ENCODE results near the gene DOCK7. TPM values are rescaled to one million over a fixed set of nuclear protein-coding genes. Genes with fewer than 3 reads are reported as not detected.

Gene DOCK7
- total RNA-seq, 1 donor from 2014 or later = 34.7 TPM

DNA sequence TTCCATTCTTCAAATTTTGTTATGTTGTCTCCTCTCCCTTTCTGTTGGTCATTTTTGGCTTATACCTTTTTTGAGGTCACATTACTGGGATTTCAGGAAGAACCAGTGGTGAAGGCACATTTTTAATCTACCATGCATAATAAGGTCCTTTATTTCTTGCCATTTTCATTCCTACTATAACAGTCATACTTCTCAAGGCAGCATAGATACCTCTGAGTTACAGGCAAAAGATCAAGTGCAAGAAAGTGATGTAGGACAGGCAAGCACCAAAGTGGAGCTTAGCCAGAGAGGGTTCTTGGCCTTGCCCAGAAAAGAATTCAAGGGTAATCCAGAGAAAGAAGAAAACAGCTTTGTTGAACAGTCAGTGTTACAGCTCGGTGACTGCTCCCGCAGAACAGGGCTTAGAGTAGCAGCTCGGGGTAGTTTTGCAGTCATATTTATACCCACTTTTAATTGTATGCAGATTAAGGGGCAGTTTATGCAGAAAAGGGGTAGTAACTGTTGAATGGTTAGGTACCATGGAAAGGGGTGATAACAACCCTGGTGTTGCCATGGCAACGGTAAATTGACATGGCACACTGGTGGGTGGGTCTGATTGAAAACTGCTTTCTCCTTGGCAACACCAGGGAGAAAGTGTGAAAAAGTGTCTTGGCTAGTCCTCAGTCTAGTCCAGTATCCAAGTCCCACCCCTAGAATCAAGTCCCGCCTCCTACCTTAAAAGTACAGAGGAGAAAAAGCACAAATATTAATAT lies 39.6 kb upstream of the DOCK7 start:
- ATAC-seq = no peak

DNA sequence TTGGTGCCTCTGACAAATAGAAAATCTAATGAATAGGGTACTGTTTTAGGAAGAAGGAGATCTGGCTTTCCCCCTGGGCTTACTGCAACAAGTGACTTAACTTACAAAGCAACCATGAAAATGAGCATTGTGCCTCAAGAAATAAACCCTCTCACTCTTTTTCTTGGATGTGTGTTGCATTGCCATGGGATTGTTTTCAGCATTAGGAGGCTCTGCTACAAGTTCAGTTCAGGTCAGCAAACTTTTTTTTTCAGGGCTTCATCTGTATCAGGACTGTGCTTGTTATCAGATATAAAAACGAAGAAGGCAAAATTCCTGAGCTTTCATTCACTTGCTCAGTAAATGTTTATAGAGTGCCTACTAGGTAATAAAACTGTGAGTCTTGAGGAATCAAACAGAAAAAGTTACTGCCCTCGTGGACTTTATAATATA lies 37.8 kb upstream of the DOCK7 start:
- Histone ChIP-seq H3K27me3 (no peaks in the 10 kb centered on the region), H3K36me3 (no peaks in the 10 kb centered on the region), H3K4me3 (no peak overlapping the region), H3K9me3 (no peaks in the 10 kb centered on the region), H3K4me1 (peaks cover 12% of the 10 kb centered on the region), H3K27ac (no peak overlapping the region)
- intact Hi-C loops (cut with DNase I) = no loop called here
- TF ChIP-seq, protein P1, sequence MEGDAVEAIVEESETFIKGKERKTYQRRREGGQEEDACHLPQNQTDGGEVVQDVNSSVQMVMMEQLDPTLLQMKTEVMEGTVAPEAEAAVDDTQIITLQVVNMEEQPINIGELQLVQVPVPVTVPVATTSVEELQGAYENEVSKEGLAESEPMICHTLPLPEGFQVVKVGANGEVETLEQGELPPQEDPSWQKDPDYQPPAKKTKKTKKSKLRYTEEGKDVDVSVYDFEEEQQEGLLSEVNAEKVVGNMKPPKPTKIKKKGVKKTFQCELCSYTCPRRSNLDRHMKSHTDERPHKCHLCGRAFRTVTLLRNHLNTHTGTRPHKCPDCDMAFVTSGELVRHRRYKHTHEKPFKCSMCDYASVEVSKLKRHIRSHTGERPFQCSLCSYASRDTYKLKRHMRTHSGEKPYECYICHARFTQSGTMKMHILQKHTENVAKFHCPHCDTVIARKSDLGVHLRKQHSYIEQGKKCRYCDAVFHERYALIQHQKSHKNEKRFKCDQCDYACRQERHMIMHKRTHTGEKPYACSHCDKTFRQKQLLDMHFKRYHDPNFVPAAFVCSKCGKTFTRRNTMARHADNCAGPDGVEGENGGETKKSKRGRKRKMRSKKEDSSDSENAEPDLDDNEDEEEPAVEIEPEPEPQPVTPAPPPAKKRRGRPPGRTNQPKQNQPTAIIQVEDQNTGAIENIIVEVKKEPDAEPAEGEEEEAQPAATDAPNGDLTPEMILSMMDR (IDR thresholded peaks at IDR 0.05) = no peak
- ATAC-seq (no peak), DNase-seq (no peak)

More for the DNA sequence above, 39.6 kb upstream of the DOCK7 start:
- H3K4me1 ChIP-seq = peaks cover 12% of the 10 kb centered on the region
- no peaks in the 10 kb centered on the region for H3K36me3 ChIP-seq
- H3K27ac ChIP-seq = no peak overlapping the region
- DNase-seq = no peak
- TF ChIP-seq, protein P1 (IDR thresholded peaks at IDR 0.05) = no peak
- no peaks in the 10 kb centered on the region for H3K27me3 ChIP-seq
- no peak overlapping the region for H3K4me3 ChIP-seq
- intact Hi-C loops (cut with DNase I) = no loop called here
- no peaks in the 10 kb centered on the region for H3K9me3 ChIP-seq

DNA sequence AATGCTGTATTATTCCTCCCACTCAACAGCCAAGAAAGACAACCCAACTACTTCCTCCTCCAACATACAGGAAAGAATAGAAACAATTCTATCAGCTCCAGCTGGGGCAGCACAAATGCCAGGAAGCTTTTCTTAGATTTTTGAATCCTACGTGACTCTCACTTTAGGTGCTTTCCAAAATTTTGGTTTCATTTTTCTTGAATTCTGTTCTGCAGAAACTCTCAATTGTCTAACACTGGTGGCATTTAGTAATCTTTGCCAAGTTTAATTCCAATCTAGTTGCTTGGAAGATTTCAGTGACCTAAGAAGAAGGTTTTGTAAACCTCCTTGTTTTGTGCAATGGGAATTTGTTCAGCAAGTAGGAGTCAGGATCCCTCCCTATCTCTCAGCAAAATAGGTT lies 37.1 kb upstream of the DOCK7 start:
- Histone ChIP-seq H3K36me3 (no peaks in the 10 kb centered on the region), H3K27me3 (no peaks in the 10 kb centered on the region), H3K4me3 (peak overlapping the region; percentile 10), H3K9me3 (no peaks in the 10 kb centered on the region), H3K27ac (no peak overlapping the region), H3K4me1 (peaks cover 12% of the 10 kb centered on the region)
- no peak for DNase-seq
- TF ChIP-seq, protein P1 (IDR thresholded peaks at IDR 0.05) = no peak
- intact Hi-C loops (cut with DNase I) = no loop called here
- ATAC-seq = no peak

DNA sequence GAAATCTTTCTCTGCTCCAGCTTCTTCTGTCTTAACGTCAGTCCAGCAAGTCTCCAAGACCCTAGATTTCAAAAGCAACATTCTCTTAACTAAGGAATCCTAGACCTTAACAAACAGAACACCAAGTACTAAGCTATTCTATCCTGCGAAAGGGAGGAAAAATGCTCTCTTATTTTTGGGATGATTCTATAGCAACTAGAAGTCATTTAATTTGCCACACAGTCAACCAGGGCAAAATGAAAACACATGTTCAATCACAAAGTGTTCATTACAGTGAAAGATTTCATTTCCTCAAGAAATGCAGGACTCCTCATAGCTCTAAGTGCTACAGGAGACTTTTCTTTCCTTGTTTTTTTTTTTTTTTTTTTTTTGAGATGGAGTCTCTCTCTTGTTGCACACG lies 36.2 kb upstream of the DOCK7 start:
- TF ChIP-seq, protein P1 (IDR thresholded peaks at IDR 0.05) = no peak
- intact Hi-C loops (cut with DNase I) = no loop called here
- H3K4me3 ChIP-seq = no peak overlapping the region
- H3K36me3 ChIP-seq = no peaks in the 10 kb centered on the region
- DNase-seq (no peak), ATAC-seq (no peak)
- H3K4me1 ChIP-seq = peaks cover 12% of the 10 kb centered on the region
- no peaks in the 10 kb centered on the region for H3K9me3 ChIP-seq
- H3K27me3 ChIP-seq = no peaks in the 10 kb centered on the region
- H3K27ac ChIP-seq = no peak overlapping the region

DNA sequence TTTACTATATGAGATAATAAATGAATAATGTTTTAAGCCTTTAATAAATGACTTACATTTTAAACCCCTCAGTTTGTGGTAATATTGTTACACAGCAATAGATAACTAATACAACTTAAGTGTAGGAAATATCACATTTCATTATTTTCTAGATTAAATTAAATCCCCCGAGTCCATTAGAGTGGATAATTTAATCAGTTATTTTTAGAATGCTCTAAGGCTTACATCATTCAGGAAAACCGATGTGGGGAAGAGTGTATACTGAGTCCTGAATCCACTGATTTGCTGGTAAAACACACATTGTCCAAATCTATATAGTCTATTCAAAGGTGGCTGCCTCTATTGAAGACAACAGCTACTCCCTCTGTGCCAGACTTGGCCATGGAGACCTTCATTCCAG lies 35.7 kb upstream of the DOCK7 start:
- Histone ChIP-seq H3K4me3 (no peak overlapping the region), H3K36me3 (no peaks in the 10 kb centered on the region), H3K27ac (no peak overlapping the region), H3K4me1 (peaks cover 12% of the 10 kb centered on the region), H3K9me3 (no peaks in the 10 kb centered on the region), H3K27me3 (no peaks in the 10 kb centered on the region)
- intact Hi-C loops (cut with DNase I) = no loop called here
- no peak for DNase-seq
- TF ChIP-seq, protein P1 (IDR thresholded peaks at IDR 0.05) = no peak
- no peak for ATAC-seq
